Endothelial cell of hepatic sinusoid (primary cell): Measurements from ENCODE around the gene CECR2.
"Not testable (repeated sequence)": the region's sequence is repeated elsewhere in the genome, so short reads cannot be mapped to it uniquely, and the experiment has no call there.

Experiments
- in situ Hi-C: cut with HindIII; loops from 2 replicates; pipeline ENCODE4 v1.10.0; 2017; ENCODE audit warnings: low sequenced_read_pairs

CECR2 gene

DNA sequence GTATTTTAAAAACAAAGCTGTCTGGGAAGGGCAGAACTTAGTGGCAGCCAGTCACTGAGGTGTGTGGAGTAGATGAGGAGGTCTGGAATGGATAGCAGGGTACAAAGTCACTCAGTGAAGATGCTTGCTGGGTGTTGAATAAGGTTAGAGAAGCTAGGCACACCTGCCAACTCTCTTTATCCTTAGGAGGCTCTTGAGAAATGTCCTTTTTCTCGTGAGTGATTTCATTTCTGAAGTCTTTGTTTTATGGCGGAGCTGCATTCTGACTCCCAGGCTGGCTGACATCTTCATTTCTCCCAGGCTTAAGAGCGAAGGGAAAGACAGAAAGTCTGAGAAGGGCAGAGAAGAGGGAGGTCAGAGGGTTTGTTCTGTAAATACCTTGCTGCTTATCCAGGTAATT is 31.0 kb downstream of the CECR2 start:
- in situ Hi-C loops = no loop called here

DNA sequence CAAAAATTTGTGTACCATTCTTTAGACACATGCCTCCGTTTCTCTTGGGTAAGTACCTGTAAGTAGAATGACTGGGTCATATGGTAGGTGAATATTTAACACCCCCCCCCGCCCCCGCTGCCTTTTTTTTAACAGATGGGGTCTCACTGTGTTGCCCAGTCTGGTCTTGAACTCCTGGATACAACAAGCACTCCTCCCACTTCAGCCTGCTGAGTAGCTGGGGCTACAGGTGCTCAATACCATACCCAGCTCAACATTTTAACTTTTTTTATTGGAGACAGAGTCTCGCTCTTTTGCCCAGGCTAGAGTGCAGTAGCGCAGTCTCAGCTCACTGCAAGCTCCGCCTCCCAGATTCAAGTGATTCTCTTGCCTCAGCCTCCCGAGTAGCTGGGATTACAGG is 32.5 kb downstream of the CECR2 start:
- in situ Hi-C loops = no loop called here

DNA sequence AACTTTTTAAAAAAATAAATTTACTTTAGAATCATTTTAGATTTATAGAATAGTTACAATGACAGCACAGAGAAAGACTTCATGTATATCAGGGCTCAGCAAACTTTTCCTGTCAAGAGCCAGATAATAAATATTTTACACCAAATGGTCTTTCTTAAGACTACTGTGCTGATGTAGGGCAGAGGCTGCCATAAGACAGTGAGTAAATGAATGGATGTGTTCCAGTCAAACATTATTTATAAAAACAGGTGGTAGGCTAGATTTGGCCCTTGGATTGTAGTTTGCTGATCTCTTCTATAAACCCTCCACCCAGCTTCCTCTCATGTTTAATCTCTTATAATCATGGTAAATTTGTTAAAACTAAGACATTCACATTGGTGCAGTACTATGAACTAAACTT is 33.0 kb downstream of the CECR2 start:
- in situ Hi-C loops = no loop called here

DNA sequence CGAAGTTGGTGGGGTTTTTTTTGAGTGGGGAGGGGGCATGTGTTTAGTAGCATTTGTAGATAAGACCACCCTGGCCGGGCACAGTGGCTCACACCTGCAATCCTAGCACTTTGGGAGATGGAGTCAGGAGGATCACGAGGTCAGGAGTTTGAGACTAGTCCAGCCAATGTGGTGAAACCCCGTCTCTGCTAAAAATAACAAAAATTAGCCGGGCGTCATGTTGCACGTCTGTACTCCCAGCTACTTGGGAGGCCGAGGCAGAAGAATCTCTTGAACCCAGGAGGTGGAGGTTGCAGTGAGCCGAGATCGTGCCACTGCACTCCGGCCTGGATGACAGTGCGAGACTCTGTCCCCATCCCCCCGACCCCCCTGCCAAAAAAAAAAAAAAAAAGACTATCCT is 34.6 kb downstream of the CECR2 start:
- in situ Hi-C loops = no loop called here

DNA sequence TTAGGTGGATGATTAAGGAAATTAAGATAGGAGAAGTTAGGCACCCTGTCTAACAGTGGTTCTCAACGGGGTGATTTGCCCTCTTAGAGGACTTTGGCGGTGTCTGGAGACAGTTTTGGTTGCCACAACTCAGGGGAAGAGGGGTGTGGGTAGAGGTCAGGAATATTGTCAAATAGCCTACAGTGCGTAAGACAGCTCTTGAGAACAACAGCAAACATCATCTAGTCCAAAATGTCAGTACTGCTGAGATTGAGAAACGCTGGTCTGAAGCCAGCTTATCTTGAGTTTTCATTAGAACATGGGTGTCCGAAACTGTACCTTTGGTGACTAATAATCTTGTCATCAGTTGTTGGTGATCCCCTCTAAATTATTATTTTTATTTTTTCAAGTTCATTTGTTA is 38.4 kb downstream of the CECR2 start:
- in situ Hi-C loops = no loop called here

DNA sequence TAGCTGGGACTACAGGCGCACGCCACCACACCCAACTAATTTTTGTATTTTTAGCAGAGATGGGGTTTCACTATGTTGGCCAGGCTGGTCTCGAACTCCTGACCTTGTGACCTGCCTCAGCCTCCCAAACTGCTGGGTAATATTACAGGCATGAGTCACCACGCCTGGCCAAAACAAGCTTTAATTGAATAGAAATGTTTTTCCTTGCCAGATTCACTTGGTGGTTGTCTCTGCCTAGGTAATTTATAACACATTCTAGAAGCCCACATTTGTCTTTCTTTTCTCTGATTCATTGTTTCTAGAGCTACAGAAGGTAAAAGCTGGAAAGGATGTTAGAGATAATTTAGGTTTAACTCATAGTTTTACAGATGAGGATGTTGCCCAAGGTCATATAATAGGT is 41.3 kb downstream of the CECR2 start:
- in situ Hi-C loops = no loop called here

GRCh38 chr22:17411213-17411612 is 42.0 kb downstream of the CECR2 start:
- in situ Hi-C loops = no loop called here

GRCh38 chr22:17412232-17412631 is 43.0 kb downstream of the CECR2 start:
- in situ Hi-C loops = no loop called here

GRCh38 chr22:17418890-17419324 is 49.6 kb downstream of the CECR2 start:
- in situ Hi-C loops = no loop called here

- in situ Hi-C loops = no loop called here
These were observed 50.1 kb downstream of the CECR2 start for GRCh38 chr22:17419348-17419747.

- in situ Hi-C loops = no loop called here
These were observed 53.6 kb downstream of the CECR2 start for GRCh38 chr22:17422736-17423343.

GRCh38 chr22:17423616-17424015 is 54.4 kb downstream of the CECR2 start:
- in situ Hi-C loops = no loop called here

- in situ Hi-C loops = not testable (repeated sequence)
These were observed 58.3 kb downstream of the CECR2 start for GRCh38 chr22:17427528-17427927.

DNA sequence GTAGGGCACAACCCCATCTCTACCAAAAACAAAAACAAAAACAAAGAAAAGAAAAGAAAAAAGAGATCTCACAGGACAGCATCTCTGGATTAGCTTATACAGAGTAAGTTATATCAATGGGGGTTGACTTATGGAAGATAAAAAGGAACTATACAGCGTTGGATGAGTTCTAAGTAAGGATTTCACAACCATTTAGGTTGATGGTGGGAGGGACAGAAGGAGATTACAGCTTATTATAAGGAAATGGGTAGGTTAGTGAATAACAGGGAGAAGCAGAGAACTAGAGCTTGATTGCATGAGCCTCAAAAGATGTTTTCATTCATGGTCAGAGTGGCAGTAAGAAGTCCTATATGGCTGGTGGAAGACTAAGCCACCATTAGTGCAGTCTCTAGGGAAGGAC is 60.3 kb downstream of the CECR2 start:
- in situ Hi-C loops = no loop called here

DNA sequence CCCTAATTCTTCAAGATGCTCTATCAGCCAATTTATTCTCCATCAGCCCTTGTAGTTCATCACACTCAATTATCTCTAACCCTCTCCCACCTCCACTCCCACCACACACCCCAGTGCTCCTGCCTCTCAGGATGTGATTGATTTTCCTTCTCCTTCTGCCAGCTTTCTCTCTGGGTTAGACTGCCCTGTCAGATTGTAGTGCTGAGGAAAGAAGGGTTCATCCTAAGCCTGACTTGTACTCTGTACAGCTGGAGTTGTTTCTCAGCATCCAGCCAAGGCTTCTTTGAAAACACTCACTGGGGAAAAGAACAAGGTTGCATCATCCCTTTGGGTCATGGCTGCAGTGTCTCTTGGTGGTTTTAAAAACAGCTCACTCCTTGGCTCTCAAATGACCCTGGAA is 61.2 kb downstream of the CECR2 start:
- in situ Hi-C loops = no loop called here

- in situ Hi-C loops = no loop called here
These were observed 61.9 kb downstream of the CECR2 start for GRCh38 chr22:17431179-17431578.

DNA sequence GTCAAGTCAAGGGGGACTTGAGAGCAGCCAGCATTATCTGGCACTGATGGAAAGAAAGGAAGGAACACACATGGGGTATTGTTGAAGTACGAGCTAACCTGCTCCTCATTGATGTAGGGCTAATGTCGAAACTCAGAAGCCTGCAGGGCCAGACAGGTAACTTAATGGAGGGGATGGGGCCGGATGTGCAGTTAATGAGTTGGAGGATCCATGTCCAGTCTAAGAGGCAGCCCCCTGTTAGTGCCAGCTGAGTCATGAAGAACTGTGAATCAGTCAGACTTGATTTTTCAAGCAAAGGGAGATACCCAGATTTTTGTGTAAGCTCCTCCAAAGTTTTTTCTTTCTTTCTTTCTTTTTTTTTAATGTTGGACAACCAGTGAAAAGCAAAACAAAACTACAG is 65.6 kb downstream of the CECR2 start:
- in situ Hi-C loops = no loop called here

- in situ Hi-C loops = no loop called here
These were observed 66.1 kb downstream of the CECR2 start for GRCh38 chr22:17435375-17435774.

- in situ Hi-C loops = no loop called here
These were observed 67.2 kb downstream of the CECR2 start for GRCh38 chr22:17436382-17436980.

- in situ Hi-C loops = no loop called here
These were observed 67.7 kb downstream of the CECR2 start for GRCh38 chr22:17436981-17437412.

DNA sequence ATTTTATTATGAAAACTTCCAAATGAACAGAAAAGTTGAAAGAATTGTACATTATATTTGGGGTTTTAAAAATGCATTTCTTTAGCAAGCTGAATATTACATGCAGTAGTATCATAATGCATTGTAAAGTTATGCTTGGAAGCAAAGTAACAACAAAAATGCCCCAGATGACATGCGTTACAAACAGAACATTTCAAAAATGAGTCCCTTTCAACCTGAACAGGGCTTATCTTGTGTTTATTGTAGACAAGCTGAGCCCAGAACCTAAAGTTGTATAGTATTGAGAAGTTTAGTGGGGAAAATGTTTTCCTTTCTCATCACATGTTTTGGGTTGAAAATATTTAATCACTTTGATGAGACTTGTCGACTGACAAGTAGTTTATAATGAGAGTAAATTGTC is 68.8 kb downstream of the CECR2 start:
- in situ Hi-C loops = no loop called here

DNA sequence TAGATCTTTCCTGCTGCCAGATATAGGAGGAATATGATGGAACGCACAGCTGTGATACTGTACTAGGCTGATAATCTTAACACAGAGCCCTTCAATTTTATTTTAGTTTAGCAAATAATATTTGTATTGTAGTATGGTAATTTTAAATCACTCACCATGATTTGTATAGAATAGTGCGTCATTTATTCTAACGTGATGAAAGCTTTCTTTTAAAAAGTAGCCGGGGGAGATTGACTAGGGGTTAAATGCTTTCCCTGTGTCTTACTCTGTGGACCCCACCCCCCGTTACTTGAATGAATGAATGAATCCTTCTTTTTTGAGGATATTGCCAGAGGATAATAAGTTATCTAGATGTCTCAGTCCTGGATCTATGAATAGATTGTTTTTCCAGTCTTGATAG is 72.1 kb downstream of the CECR2 start:
- in situ Hi-C loops = no loop called here
